T-helper 9 cell (primary cell): ENCODE measurements around the gene CEP128.
"Not testable (repeated sequence)": the region's sequence is repeated elsewhere in the genome, so short reads cannot be mapped to it uniquely, and the experiment has no call there.

Experiments
- DNase-seq: peaks from one replicate; pipeline ENCODE4 v3.0.0-alpha.2; 2020

CEP128 gene

DNA sequence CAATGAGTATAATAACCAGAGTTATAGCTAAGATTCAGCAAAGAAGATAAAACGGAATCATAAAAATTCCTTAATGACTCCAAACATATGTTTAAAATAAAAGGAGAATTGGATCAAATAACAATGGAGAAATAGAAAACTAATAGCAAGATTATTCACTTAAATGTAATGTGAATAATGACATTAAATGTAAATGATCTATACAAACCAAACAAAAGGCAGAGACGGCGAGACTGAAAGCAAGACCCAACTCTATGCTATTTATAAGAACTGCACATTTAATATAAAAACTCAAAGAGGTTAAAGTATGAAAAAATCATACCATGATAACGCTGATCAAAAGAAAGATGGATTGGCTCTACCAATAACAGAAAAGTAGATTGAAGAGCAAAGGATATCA is 10.0 kb upstream of the CEP128 start:
- DNase-seq: no peak

DNA sequence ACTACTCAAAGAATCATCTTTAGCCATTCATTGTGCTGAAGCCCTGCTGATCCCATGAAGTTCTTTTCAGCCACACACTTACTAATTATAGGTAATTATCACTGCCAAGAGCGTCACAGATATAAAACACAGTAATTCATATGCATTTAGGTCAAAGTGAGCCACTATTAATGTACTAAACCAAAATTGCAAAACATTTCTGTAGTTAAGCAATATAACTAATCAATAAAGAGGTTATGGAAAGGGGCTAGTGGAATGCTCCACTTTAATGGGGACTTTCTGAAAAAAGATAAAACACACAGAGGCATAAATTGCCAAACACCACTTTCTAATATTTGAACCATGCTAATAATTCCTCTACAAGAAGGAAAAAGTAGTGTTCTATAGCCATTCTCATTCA is 6.8 kb upstream of the CEP128 start:
- no peak for DNase-seq

DNA sequence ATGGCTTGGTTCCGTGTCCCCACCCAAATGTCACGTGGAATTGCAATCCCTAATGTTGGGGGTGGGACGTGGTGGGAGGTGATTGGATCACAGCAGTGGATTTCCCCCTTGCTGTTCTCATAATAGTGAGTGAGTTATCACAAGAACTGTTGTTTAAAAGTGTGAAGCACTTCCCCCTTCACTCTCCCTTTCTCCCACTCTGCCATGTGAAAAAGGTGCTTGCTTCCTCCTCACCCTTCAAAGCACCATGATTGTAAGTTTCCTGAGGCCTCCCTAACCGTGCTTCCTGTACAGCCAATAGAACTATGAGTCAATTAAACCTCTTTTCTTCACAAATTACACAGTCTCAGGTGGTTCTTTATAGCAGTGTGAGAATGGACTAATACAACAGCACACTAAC is 5.3 kb upstream of the CEP128 start:
- no peak for DNase-seq

DNA sequence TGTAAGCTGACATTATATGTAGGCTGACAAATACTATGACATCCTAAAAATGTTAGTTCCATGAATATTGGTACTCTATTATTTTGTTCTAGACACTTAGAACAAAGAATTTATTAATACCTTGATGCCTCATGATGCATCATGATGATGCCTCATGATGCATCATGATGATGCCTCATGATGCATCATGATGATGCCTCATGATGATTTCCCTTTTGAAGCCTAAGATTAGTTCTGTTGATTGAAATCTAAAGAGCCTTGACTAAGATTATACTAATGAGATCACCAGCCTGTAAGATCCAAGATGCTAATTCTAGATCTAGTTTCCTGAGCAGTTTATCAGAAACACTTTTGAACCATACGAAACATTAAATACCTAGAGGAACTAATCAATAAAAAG is 4.6 kb upstream of the CEP128 start:
- no peak for DNase-seq

DNA sequence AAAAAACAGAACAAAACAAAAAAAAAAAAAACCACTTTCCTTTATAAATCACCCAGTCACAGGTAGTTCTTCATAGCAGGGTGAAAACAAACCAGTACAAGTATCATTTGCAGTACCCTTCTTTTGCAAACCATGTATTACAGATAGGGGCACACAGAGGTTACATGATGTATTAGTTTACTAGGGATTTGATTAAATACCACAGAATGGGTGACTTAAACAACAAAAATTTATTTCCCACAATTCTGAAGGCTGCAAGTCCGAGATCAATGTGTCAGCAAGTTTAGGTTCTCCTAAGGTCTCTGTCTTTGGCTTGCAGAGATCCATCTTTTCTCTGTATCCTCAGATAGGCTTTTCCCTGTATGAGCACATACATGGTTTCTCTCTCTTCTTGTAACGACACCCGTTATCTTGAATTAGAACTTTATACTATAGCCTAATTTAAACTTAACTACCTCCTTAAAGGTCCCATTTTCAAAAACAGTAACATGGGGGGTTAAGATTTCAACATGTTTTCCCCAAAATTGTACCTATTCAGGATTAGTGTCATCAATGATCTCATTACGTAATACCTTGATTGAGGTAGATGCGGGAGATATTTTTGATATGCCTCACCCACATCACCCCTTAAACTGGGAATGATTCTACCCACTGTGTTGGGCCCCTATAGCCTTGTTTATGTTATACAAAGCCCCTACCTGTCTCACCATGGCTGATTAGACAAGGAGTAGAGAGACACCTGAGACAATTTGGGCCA is 3.5 kb upstream of the CEP128 start:
- no peak for DNase-seq

DNA sequence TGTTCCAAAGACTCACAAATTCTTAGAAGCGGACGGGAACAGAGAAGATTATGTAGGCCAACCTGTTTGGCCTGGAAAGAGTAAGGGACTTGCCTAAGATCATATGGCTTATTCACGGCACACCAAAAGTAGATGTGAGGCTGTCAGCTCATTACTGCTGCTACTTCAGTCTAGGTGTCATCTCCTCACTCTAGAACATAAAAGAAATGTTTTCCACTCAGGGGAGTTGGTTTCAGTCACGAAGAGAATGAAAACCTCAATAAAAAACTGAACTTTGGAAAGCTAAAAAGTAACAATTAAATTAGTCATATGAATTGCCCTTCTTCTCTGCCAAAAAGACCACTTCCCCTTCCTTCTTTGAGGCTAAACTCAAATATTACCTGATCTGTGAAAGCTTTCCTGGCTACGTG is 658 bp upstream of the CEP128 start:
- no peak for DNase-seq

DNA sequence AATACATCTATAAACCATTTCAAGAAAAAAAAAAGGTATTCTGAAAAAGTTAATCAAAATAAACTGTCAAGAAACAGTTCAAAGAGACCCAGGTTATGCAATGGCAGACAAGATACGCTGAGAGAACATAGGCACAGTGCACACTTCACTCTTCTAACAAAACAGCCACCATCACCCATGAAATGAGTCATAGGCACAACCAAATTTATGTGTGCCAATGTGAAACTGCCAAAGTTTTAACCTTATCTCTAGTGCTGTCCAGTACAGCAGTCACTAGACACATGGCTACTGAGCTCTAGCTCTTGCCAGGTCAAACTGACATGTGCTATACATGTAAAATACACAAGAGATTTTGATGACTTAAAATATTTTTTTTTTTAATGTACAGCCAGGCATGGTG is 1.4 kb downstream of the CEP128 start:
- no peak for DNase-seq

DNA sequence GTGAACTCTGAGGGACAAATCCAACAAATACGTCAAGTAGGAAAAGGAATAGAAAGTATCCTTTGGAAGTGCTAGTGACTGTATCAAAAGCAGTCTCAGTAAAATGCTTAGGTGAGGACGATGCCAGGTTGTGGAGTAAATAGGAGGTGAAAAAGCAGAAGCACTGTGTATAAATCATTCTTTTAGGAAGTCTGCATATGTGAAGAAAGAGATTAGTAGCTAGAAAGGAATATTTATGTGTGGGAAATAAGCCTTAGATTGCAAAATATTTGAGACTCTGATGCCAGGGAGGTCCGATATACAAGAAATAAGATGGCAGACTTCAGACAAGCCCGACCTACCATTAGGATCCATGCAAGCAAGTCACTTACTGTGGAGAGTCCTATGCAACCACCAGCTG is 7.9 kb downstream of the CEP128 start:
- DNase-seq: no peak

DNA sequence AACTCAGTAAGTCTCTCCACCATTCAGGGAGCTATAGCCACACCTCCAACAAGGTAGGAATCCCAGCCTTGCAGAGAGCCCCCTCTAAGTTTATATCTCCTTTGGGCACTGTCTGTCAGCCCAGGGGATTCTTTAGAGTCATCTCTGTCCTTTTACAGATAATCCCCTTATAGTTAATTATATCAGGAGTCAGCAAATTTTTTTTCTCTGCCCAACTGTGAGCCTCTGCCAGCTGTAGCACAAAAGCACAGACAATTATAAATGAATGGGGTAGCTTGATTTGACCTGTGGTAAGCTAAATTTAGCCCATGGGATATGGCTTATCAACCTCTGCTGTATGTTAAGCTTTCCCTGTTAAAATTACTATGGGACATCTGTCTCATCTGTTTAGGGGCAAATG is 8.3 kb downstream of the CEP128 start:
- DNase-seq: no peak

DNA sequence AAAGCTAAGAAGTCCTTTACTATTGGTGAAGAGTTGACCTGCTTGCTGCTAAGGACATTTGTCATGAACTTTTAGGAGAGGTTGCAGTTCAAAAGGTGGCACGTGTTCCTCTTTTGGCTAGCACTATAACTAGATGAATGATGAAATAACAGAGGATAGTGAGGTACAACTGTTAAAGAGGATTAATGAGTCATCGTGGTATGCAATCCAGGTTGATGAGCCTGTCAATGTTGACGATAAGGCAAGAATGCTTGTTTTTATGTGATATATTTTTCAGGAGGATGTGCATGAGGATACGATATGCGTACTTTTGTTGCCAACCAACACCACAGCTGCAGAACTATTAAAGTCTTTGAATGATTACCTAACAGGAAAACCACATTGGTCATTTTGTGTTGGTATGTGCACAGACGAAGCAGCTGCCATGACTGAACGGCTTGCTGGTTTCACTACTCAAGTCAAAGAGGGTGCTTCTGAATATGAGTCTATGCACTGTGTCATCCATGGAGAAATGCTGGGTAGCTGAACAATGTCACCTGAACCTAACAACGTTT is 10.6 kb downstream of the CEP128 start:
- peak; percentile 14 for DNase-seq

DNA sequence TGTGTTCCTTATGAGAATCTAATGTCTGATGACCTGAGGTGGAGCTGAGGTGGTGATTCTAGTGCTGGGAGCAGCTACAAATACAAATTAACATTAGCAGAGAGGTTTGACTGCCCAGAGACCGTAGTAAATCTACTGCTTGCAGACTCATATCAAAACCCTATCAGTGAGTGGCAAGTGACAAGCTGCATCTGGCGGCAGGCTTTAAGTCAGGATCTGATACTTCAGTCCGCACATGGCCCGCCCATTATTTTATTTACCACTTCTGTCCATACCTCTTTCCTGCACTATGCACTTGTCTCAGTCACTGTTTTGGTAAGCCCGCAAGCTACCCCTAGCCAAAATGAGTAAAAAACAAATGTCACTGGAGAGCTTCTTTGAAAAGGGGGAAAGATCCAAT is 11.4 kb downstream of the CEP128 start:
- no peak for DNase-seq

DNA sequence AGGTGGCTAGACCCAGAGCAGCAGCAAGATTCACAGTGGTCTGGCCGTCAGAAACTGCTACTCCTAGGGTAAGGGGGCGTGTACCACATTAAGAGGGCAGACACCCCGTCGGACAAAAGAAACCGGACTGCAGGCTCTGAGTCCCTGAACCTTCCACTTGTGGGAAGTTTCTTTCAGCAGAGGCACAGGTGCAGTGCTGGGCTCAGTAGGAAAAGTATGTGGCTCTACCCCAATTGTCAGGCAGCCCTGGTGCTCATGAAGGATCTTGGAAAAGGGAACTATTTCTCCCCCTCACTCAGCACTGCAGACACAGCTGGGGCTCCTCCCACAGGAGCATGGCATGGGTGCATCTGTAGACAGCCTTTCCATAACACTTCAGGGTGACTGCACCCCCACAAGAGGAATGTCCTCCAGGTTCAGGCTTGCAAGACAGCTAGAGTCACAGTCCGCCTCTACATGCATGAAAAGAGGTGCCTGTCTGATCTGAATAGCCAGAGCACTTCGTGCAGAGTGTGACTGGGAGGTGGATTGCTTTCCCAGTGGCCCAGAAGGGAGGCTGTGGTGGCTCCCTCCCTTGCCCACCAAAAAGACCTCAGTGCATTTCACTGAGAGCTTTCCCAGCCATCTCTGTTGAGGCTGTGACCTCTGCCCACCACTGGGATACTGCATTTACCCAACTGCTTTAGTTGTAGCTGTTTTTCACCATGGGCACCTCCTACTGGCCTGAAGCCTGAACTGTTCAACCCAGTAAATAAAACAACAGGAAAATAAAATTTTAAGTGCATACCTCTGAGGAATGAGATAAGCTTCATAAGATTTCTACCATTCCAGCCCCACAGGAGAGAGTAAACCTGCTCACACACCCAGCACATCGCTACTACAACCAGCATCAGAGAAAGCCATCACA is 14.2 kb downstream of the CEP128 start:
- DNase-seq: no peak

DNA sequence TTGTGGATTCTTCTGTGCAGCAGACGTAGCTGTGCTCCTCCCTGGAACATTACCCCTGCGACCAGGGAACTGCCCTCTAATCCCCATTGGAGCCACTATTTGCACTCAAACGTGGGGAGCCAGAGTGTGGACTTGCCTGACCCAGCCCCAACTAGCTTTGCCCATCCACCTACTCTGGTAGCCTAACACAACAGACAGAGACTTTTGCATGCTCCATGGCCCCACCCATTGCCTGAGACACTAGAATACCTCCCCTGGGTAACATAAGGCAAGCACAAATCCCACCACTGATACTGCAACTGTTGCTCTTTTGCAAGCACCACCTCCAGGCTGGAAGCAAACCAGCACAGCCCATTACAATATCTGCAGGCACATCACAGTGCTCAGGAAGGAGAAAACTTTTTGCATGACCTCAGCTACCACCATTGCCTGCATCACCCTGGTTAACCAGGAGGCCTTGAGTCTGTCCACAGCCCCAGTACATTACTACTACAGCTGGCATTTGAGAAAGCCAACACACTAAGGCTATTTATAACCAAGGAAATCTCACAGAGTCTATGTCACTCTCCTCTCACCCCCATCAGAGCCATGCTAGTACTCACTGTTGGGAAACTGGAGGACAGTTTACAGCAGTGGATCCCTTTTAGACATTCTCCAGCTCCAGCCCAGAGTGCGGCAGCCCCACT is 15.0 kb downstream of the CEP128 start:
- DNase-seq: no peak

DNA sequence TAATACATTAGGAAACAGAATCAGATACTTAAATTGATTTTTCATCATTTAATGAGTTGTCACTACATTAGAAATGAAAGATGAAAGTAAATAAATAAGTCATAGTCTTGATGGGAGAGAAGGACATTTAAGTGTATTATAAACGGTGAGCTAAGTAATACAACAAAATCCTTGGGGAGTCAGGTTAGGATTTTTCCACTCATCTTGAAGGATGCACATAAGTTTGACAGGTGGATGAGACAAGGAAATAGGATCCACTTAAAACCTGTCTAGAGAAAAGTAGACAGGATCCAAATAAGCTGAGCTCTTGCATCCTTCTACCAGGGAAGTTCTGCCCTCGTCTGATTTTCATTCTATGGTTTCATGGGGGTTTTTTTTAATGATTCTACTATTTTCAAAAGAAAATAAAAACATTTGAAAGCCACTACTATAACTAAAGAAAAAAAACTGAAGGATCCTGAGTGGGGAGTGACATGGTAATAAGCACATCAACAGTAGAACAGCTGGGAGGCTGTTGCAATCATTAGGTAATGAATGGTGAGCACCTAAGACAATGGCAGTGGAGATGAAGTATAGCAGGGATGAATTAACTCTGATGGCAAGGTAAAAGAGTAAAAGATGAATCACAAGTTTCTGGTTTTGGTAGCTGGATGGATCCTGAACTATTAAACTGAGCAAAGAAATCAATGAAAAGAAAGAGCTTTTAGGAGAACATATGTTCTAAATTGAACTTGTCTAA is 17.0 kb downstream of the CEP128 start:
- no peak for DNase-seq

DNA sequence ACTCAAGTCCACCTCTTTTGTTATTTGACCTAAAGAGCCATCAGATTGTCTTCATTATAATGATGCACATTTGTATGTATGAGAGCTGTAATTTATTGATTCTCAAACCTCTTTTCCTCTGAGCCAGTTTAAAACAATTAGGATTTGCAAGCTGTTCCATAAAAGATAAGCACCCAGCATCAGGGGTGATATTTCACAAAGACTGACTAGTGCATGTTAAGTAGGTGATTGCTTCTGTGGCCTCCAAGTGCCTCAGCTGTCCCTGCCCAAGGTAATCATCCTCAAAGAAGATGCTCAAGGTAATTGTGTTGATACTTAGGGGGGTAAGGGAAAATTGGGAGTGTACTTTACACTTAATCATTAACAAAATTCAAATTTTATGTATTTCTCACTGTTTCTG is 18.2 kb downstream of the CEP128 start:
- DNase-seq: no peak

DNA sequence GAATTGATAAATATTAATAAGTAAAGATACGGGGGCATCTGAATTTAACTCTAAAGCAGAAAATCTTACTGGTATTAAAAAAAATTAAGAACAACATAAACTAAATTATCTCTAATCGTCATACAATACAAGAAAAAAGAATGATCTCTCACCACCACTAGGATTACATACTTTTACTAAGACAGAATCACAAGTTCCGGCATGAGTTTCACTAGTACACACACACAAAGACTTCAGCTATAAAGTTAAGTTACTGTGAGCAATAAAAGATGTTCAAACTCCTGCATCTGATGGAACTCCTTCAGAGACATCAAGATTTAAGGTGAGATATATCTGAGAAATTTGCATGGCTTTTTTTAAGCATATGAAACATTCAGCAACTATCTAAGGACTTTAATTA is 21.9 kb downstream of the CEP128 start:
- no peak for DNase-seq

DNA sequence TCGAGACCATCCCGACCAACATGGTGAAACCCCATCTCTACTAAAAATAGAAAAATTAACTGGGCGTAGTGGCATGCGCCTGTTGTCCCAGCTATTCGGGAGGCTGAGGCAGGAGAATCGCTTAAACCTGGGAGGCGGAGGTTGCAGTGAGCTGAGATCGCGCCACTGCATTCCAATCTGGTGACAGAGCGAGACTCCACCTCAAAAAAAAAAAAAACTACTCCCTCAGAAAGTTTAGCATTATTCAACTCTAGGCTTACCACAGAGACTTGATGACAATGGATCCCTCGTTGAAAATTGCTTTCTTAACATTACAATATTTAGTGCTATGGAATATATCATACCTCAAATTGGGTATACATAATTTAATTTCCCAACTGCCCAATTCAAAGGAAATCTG is 29.5 kb downstream of the CEP128 start:
- DNase-seq: not testable (repeated sequence)

DNA sequence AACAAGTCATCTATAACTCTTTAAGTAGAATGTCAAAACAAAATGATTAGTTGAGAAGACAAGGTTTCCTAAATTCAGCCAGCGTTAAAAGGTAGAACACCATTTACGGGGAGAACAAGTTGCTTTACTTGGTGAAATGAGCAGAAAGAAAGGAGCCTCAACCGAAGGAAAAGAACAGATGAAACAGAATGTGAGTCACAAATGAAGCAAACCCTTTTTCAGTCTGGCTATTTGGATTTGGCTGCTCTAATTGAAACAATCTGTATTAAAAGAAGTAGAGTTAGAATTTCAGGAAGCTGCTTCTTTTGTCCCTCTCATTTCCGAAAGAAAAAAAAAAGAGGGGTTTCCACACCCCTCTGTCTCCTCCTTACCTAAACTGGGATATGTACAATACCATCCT is 34.6 kb downstream of the CEP128 start:
- no peak for DNase-seq

DNA sequence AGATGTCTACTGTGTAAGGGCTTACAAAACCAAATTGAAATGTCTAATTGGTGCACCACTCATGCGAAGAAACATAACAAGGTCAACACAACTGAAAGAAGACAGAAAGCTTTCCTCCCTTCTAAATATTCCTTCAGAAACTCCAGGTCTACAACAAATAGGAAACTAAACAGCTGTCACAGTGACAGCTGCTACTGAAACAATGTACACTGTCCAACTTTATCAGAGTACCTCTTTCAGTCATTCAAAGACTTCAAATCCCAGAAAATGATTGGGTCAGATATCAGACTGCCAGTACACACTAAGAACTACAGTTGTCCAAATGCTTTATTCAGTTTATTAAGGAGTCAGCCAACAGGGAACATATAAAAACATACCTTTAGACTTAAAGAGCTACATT is 35.2 kb downstream of the CEP128 start:
- no peak for DNase-seq

DNA sequence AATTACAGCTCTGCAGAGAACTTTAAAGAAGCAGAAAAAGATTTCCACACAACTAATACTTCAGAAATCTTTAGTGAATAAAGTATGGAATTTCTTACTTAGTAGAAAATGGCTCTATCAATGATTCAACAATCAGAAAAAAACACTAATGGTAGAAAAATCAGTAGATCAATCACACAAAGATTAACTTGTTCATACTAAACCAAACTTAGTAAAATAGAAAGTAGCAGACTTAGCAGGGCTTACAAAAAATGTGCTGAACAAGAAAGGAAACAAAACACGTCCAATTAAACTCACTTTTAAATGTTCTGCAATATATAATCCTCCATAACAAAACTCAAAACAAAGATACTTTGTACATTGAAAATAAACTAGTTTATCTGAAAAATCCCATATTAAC is 38.9 kb downstream of the CEP128 start:
- DNase-seq: no peak

DNA sequence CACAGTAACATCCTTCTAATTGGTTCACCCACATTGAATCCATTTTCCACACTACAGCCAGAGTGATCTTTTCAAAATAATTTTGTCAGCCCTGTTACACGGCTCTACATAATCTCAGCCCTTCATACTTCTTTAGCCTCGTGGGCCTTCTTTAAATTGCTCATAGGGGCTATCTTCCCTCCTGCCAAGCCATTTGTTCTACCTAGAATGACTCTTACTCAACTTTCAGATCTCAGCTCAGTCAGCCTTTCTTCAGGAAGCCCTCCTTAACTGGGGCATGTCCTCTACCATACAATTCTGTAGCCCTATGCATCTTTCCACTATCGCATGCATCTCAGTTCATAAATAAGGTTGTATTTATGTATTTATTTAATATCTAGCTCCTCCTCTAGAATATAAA is 39.7 kb downstream of the CEP128 start:
- DNase-seq: no peak

DNA sequence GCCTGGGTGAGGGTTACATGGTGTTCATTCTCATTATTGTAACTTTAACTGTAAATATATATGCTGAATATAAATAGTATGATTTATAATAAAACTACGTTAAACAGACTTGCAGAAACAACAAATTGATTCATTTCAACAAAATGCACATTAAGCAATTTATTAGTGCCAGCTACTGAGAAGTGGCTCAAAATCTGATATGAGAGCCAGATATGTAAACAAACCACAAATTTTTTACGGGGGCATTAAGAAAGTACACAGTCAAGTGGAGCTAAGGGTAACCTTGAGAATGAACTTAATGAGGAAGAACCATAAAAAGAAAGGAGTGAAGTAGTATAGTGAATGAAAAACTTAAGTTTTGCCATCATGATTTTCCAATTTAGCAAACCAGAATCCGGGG is 40.3 kb downstream of the CEP128 start:
- no peak for DNase-seq

DNA sequence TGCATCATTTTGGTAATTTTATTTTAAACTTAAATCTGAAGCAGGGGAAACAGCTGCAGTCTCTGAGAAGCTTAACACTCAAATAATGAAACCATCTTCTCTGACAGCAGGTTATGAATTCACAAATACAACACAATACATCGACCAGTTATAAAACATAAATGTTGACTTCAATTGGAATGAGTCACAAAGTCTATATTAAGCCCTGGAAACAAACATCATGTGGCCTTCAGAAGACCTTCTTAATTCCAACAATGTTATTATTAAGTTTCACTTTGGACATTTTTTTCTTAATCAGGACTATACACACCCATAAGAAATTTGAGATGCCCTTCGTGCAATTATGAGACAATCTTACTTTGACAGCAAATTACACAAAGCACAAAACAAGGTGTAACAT is 68.9 kb downstream of the CEP128 start:
- DNase-seq: no peak
